GM21390 (cell line): ENCODE results near the gene NDNF.

Source experiments
- ATAC-seq: cut with Tn5 transposase; IDR thresholded peaks from one replicate; pipeline ENCODE4 v1.9.1; 2021; ENCODE audit not compliant: unreplicated experiment

The NDNF gene

GRCh38 chr4:121018543-121018942 is 53.8 kb downstream of the NDNF start:
- no peak for ATAC-seq

GRCh38 chr4:121016611-121017010 is 55.7 kb downstream of the NDNF start:
- ATAC-seq: no peak

- ATAC-seq: no peak
Measured at GRCh38 chr4:121015421-121015820, 56.9 kb downstream of the NDNF start.

- no peak for ATAC-seq
Measured at GRCh38 chr4:121014544-121014943, 57.8 kb downstream of the NDNF start.

GRCh38 chr4:121011780-121012340 is 60.5 kb downstream of the NDNF start:
- no peak for ATAC-seq

- ATAC-seq: no peak
Measured at GRCh38 chr4:121011138-121011537, 61.2 kb downstream of the NDNF start.

GRCh38 chr4:121009578-121010478 is 62.5 kb downstream of the NDNF start:
- no peak for ATAC-seq

- ATAC-seq: no peak
Measured at GRCh38 chr4:121007660-121008059, 64.7 kb downstream of the NDNF start.

GRCh38 chr4:121003863-121004262 is 68.5 kb downstream of the NDNF start:
- no peak for ATAC-seq

- no peak for ATAC-seq
Measured at GRCh38 chr4:120995266-120996010, 76.9 kb downstream of the NDNF start.

- ATAC-seq: no peak
Measured at GRCh38 chr4:120994521-120994920, 77.8 kb downstream of the NDNF start.

- ATAC-seq: no peak
Measured at GRCh38 chr4:120991885-120992284, 80.5 kb downstream of the NDNF start.

GRCh38 chr4:120990246-120990645 is 82.1 kb downstream of the NDNF start:
- no peak for ATAC-seq
